PC-3 (cell line): ENCODE measurements around the gene TMEM256. TPM values are rescaled to one million over a fixed set of nuclear protein-coding genes. Genes with fewer than 3 reads are reported as not detected.

ENCODE experiments used
- ATAC-seq: fragments of 200-7000 bp; cut with Tn5 transposase; 2 replicates; pipeline ENCODE4 v1.9.1; 2020; ENCODE audit warnings: mild to moderate bottlenecking, moderate library complexity
- BruUV-seq: library from RNA; stranded (reverse); fragments of 400-500 nt; replicated peaks from 2 replicates; lab custom pipeline; 2021; lab: Mats Ljungman, UMichigan
- CTCF ChIA-PET: fragments of 300-600 bp; sonication (Branson Sonifier 250); formaldehyde crosslinking; loops from one replicate; lab custom pipeline; 2022; ENCODE audit warnings: antibody characterized with exemption; lab: Charles Lee
- POLR2A ChIA-PET: fragments of 300-600 bp; sonication (Branson Sonifier 250); formaldehyde crosslinking; loops from one replicate; lab custom pipeline; 2022; ENCODE audit warnings: antibody characterized with exemption; ENCODE audit not compliant: unreplicated experiment; lab: Charles Lee
- DNase-seq: peaks from one replicate; pipeline ENCODE4 v3.0.0-alpha.2; 2015
- H2AFZ ChIP-seq: fragments of 300-600 bp; sonication (generic); 2 replicates; pipeline ENCODE4 v1.6.0; 2016; ENCODE audit warnings: antibody characterized with exemption, low read length
- H3F3A ChIP-seq: fragments of 300-600 bp; sonication (generic); one replicate; pipeline ENCODE4 v1.6.0; 2017; ENCODE audit warnings: antibody characterized with exemption, low read length, control low read depth, mild to moderate bottlenecking; ENCODE audit not compliant: unreplicated experiment
- H3K27ac ChIP-seq: fragments of 300-600 bp; sonication (generic); 2 replicates; pipeline ENCODE4 v1.5.1; 2016; ENCODE audit warnings: mild to moderate bottlenecking, low read length
- H3K27me3 ChIP-seq: fragments of 300-600 bp; sonication (generic); 2 replicates; pipeline ENCODE4 v1.6.1; 2016; ENCODE audit warnings: low read length, mixed read lengths
- H3K36me3 ChIP-seq: fragments of 300-600 bp; sonication (generic); 2 replicates; pipeline ENCODE4 v1.6.1; 2016; ENCODE audit warnings: low read depth, mixed run types, low read length, mixed read lengths
- H3K4me1 ChIP-seq: fragments of 300-600 bp; sonication (generic); 2 replicates; pipeline ENCODE4 v1.5.1; 2016; ENCODE audit warnings: low read length; ENCODE audit not compliant: insufficient read depth
- H3K4me2 ChIP-seq: fragments of 300-600 bp; sonication (generic); 2 replicates; pipeline ENCODE4 v1.6.0; 2016; ENCODE audit warnings: low read length
- H3K4me3 ChIP-seq: fragments of 300-600 bp; sonication (generic); 2 replicates; pipeline ENCODE4 v1.5.1; 2016; ENCODE audit warnings: mild to moderate bottlenecking, low read length, mixed read lengths
- H3K79me2 ChIP-seq: fragments of 300-600 bp; sonication (generic); 2 replicates; pipeline ENCODE4 v1.6.1; 2017; ENCODE audit warnings: low read length, mixed read lengths
- H3K9ac ChIP-seq: fragments of 300-600 bp; sonication (generic); 2 replicates; pipeline ENCODE4 v1.6.0; 2016; ENCODE audit warnings: mild to moderate bottlenecking, low read length
- H3K9me2 ChIP-seq: fragments of 300-600 bp; sonication (generic); replicated peaks from 2 replicates; pipeline ENCODE4 v1.6.1; 2016; ENCODE audit warnings: mixed run types, low read length, mixed read lengths
- H3K9me3 ChIP-seq: fragments of 300-600 bp; sonication (generic); 2 replicates; pipeline ENCODE4 v1.6.1; 2016; ENCODE audit warnings: low read length, mixed read lengths
- H4K20me1 ChIP-seq: fragments of 300-600 bp; sonication (generic); 2 replicates; pipeline ENCODE4 v1.6.1; 2016; ENCODE audit warnings: low read length, mixed read lengths
- CTCF ChIP-seq: fragments of 300-600 bp; sonication (generic); conservative IDR thresholded peaks from 2 replicates; pipeline ENCODE4 v1.5.1; 2017; ENCODE audit warnings: antibody characterized with exemption, low read depth, mild to moderate bottlenecking, low read length
- EZH2 ChIP-seq: fragments of 300-600 bp; sonication (generic); IDR thresholded peaks from one replicate; pipeline ENCODE4 v1.6.1; 2017; ENCODE audit warnings: antibody characterized with exemption, mild to moderate bottlenecking, low read length; ENCODE audit not compliant: unreplicated experiment
- EZH2phosphoT487 ChIP-seq: fragments of 300-600 bp; sonication (generic); IDR thresholded peaks from 2 replicates; pipeline ENCODE4 v1.6.1; 2018; ENCODE audit warnings: mild to moderate bottlenecking, antibody characterized with exemption, low read length, borderline replicate concordance
- intact Hi-C: fragments of 100-400 bp; cut with micrococcal nuclease; formaldehyde crosslinking; loops from 2 replicates; pipeline ENCODE4 v1.9.0; 2023
- total RNA-seq: library from RNA; depleted of rRNA; stranded (reverse); fragments of >200 nt; gene quantifications from 2 replicates; pipeline ENCODE4 v1.2.3, GENCODE V29; 2014

Gene TMEM256
- total RNA-seq, 1 experiment from 2014 or later: 82.4 TPM

GRCh38 chr17:7384489-7385081 is 19.3 kb downstream of the TMEM256 start:
- H3F3A ChIP-seq: no peaks in the 10 kb centered on the region
- no peaks in the 10 kb centered on the region for H4K20me1 ChIP-seq
- H3K4me3 ChIP-seq: no peak overlapping the region
- ChIA-PET POLR2A (no interaction called here), CTCF (no interaction called here)
- no peak for TF ChIP-seq CTCF
- no peak for TF ChIP-seq EZH2phosphoT487
- TF ChIP-seq EZH2: no peak
- peaks cover 6% of the 10 kb centered on the region; the same call in 1 of the 2 replicates for H3K4me1 ChIP-seq
- no peaks in the 10 kb centered on the region for H3K9me3 ChIP-seq
- peaks cover 4% of the 10 kb centered on the region; the same call in 1 of the 2 replicates for H3K79me2 ChIP-seq
- H3K27me3 ChIP-seq: no peaks in the 10 kb centered on the region
- H3K9me2 ChIP-seq: no peaks in the 10 kb centered on the region
- ATAC-seq: no peak
- no peaks in the 10 kb centered on the region for H3K36me3 ChIP-seq
- H2AFZ ChIP-seq: no peak overlapping the region
- intact Hi-C loops: no loop called here
- H3K27ac ChIP-seq: no peak overlapping the region
- no peak overlapping the region for H3K9ac ChIP-seq
- no TSS peak for BruUV-seq
- H3K4me2 ChIP-seq: no peak overlapping the region
- DNase-seq: no peak

- Histone ChIP-seq H3K9me2 (no peaks in the 10 kb centered on the region), H3K4me1 (peaks cover 6% of the 10 kb centered on the region; the same call in 1 of the 2 replicates), H3K36me3 (no peaks in the 10 kb centered on the region), H3F3A (no peaks in the 10 kb centered on the region), H3K27ac (no peak overlapping the region), H3K27me3 (no peaks in the 10 kb centered on the region), H3K79me2 (peaks cover 4% of the 10 kb centered on the region; the same call in 1 of the 2 replicates), H3K9ac (no peak overlapping the region), H3K9me3 (no peaks in the 10 kb centered on the region), H4K20me1 (no peaks in the 10 kb centered on the region), H3K4me3 (no peak overlapping the region), H3K4me2 (no peak overlapping the region), H2AFZ (no peak overlapping the region)
- no peak for DNase-seq
- POLR2A ChIA-PET: no interaction called here
- CTCF ChIA-PET: no interaction called here
- BruUV-seq: no TSS peak
- intact Hi-C loops: no loop called here
- ATAC-seq: no peak
- TF ChIP-seq CTCF: no peak
Observed at GRCh38 chr17:7383742-7384488, 20.0 kb downstream of the TMEM256 start.

- Histone ChIP-seq H3K27me3 (no peaks in the 10 kb centered on the region), H3K79me2 (peaks cover 4% of the 10 kb centered on the region; the same call in 1 of the 2 replicates), H3K27ac (no peak overlapping the region), H3K4me3 (no peak overlapping the region), H3K4me2 (no peak overlapping the region), H3K4me1 (peaks cover 6% of the 10 kb centered on the region; the same call in 1 of the 2 replicates), H3K36me3 (no peaks in the 10 kb centered on the region), H3K9ac (no peak overlapping the region), H3K9me2 (no peaks in the 10 kb centered on the region), H3K9me3 (no peaks in the 10 kb centered on the region), H2AFZ (no peak overlapping the region), H4K20me1 (no peaks in the 10 kb centered on the region), H3F3A (no peaks in the 10 kb centered on the region)
- DNase-seq: no peak
- intact Hi-C loops: no loop called here
- TF ChIP-seq EZH2 (no peak), CTCF (no peak), EZH2phosphoT487 (no peak)
- no peak for ATAC-seq
- BruUV-seq: no TSS peak
- CTCF ChIA-PET: no interaction called here
- POLR2A ChIA-PET: no interaction called here
Observed at GRCh38 chr17:7383371-7383741, 20.5 kb downstream of the TMEM256 start.
